GM18511 (cell line): ENCODE results near the gene GAB2.
"Not testable (repeated sequence)": the region's sequence is repeated elsewhere in the genome, so short reads cannot be mapped to it uniquely, and the experiment has no call there.

ENCODE experiments used
- ATAC-seq: cut with Tn5 transposase; IDR thresholded peaks from one replicate; pipeline ENCODE4 v1.9.1; 2021; ENCODE audit warnings: mild to moderate bottlenecking, moderate library complexity; ENCODE audit not compliant: unreplicated experiment

GAB2 gene

GRCh38 chr11:78371221-78371891, 46.3 kb downstream of the GAB2 start:
- ATAC-seq, result no peak

- ATAC-seq, result no peak
Observed at GRCh38 chr11:78370406-78371172, 47.0 kb downstream of the GAB2 start.

- ATAC-seq, result no peak
Observed at GRCh38 chr11:78365381-78365792, 52.2 kb downstream of the GAB2 start.

GRCh38 chr11:78364128-78364751, 53.4 kb downstream of the GAB2 start:
- ATAC-seq, result no peak

- ATAC-seq, result no peak
Observed at GRCh38 chr11:78363024-78363619, 54.5 kb downstream of the GAB2 start.

GRCh38 chr11:78361228-78361627, 56.4 kb downstream of the GAB2 start:
- ATAC-seq, result no peak

- ATAC-seq, result no peak
Observed at GRCh38 chr11:78359921-78360320, 57.7 kb downstream of the GAB2 start.

- ATAC-seq, result not testable (repeated sequence)
Observed at GRCh38 chr11:78357924-78358323, 59.7 kb downstream of the GAB2 start.

GRCh38 chr11:78357425-78357824, 60.2 kb downstream of the GAB2 start:
- not testable (repeated sequence) for ATAC-seq

- ATAC-seq, result not testable (repeated sequence)
Observed at GRCh38 chr11:78355742-78356141, 61.9 kb downstream of the GAB2 start.

- ATAC-seq, result peak; percentile 15
Observed at GRCh38 chr11:78355309-78355705, 62.3 kb downstream of the GAB2 start.

- peak; percentile 48 for ATAC-seq
Observed at GRCh38 chr11:78354408-78355308, 63.0 kb downstream of the GAB2 start.

GRCh38 chr11:78351979-78352841, 65.4 kb downstream of the GAB2 start:
- ATAC-seq, result no peak

- no peak for ATAC-seq
Observed at GRCh38 chr11:78351193-78351592, 66.4 kb downstream of the GAB2 start.

- no peak for ATAC-seq
Observed at GRCh38 chr11:78350646-78351165, 66.9 kb downstream of the GAB2 start.

GRCh38 chr11:78350091-78350645, 67.5 kb downstream of the GAB2 start:
- ATAC-seq, result no peak

GRCh38 chr11:78349624-78350023, 68.0 kb downstream of the GAB2 start:
- ATAC-seq, result no peak

- no peak for ATAC-seq
Observed at GRCh38 chr11:78349114-78349513, 68.5 kb downstream of the GAB2 start.

- no peak for ATAC-seq
Observed at GRCh38 chr11:78347956-78348355, 69.7 kb downstream of the GAB2 start.
